Measurements from ENCODE around the gene MYL3.

DNA sequence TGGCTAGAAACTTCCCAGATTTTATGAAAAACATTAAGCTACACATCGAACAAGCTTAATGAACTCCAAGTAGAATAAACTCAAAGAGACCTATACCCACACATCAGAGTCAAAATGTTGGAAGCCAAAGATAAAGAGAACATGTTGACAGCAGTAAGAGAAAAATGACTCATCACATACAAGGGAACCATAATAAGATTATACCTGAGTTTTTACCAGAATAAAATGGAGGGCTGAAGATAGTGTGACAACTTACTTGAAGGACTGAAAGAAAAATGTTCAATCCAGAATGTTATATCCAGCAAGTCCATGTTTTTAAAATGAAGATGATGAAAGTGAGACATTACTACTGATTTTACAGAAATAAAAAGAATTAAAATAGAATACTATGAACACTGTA is 22.8 kb downstream of the MYL3 start:
- TF ChIP-seq, protein P1, sequence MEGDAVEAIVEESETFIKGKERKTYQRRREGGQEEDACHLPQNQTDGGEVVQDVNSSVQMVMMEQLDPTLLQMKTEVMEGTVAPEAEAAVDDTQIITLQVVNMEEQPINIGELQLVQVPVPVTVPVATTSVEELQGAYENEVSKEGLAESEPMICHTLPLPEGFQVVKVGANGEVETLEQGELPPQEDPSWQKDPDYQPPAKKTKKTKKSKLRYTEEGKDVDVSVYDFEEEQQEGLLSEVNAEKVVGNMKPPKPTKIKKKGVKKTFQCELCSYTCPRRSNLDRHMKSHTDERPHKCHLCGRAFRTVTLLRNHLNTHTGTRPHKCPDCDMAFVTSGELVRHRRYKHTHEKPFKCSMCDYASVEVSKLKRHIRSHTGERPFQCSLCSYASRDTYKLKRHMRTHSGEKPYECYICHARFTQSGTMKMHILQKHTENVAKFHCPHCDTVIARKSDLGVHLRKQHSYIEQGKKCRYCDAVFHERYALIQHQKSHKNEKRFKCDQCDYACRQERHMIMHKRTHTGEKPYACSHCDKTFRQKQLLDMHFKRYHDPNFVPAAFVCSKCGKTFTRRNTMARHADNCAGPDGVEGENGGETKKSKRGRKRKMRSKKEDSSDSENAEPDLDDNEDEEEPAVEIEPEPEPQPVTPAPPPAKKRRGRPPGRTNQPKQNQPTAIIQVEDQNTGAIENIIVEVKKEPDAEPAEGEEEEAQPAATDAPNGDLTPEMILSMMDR (IDR thresholded peaks at IDR 0.05): no peak
- no peak for TF ChIP-seq POLR2AphosphoS5 (IDR thresholded peaks at IDR 0.05)
